Hepatic stellate cell (primary cell): Measurements from ENCODE around the gene SYT9.
A peak's percentile ranks its signal among the peaks of the same experiment; 100 is the strongest.

Experiments
- DNase-seq: peaks from one replicate; pipeline ENCODE4 v3.0.0; 2011; ENCODE audit warnings: low spot score

Gene SYT9

DNA sequence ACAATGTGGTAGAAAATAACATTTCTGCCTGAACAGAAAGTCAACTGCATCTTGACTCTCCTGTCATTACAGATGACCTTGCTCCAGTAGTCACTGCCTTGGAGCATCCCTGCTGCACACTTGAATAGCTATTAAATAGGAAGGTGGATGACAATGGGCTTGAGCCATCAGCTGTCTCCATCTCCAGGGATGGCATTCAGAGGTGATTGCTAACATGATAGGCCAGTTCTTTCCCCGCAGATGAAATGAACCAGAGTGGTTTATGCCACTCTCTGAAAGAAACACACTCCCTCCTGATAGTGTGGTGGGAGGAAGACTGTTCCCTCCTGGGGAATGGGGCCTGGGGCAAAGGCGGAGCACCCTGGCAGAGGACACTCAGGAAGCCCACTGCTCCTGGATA lies 176.5 kb downstream of the SYT9 start:
- no peak for DNase-seq

DNA sequence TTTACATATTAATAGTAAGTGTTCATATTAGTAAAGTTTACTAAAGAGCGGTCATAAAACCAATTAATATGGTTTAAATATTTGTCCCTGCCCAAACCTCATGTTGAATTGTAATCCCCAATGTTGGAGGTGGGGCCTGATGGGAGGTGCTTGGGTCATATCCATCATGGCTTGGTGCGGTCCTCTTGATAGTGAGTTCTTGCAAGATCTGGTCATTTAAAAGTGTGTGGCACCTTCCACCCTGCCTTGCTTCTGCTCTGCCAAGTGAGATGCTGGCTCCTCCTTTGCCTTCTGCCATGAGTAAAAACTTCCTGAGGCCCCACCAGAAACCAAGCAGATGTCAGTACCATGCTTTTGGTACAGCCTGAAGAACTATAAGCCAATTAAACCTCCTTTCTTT lies 178.8 kb downstream of the SYT9 start:
- no peak for DNase-seq

DNA sequence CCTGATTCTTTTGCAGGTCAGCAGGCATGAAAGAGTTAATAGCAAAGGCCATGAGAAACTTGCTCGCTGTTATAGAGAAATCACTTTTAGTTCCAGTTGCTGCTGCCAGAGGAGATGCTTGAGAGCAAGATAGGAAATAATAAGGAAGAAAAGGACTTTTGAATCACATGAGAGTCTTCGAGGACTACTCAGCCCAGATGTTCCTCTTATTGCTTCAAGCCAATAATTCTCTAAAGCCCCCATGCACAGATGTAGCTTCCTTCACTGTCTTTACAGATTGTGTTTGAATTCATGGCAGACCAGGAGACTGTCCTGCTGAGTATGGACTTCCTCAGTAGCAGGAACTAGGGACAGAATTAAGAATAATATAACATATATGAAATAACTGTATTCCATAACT lies 183.5 kb downstream of the SYT9 start:
- DNase-seq, result no peak

DNA sequence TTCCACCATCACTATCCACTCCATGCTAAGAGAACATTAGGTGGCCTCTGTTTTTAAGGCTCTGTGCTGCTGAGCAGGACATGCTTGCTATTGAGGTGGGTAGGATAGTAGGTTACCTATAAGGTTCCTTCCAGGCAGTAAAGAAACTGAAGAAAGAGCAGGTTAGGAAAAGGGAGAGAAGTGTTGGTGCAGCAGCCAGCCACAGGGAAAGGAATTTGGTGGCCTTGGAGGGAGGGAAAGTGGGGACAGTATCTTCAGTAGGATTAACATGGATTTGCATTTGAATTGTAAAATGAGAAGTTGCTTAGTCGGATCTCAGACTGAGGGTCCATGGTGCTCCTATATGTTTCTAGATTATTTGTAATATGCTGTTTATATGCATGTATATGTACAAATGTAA lies 184.4 kb downstream of the SYT9 start:
- DNase-seq, result no peak

DNA sequence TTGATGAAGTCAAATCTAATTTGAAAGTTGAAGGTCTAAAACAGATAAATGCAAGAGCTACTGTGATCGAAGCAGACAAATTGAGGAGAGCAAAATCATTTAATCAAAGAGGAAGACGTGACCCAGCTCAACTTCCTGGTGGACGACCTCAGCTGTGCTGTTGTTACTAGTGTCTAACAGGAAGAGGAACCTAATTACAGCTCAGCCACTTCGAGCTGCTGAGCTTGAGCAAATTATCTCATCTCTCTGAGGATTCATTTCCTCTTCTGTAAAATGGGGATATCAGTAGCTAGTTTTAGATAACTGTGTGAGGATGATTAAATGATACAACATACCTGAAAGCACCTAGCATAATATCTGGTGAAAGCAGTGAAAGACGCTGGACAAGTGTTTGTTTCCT lies 185.0 kb downstream of the SYT9 start:
- DNase-seq, result no peak

DNA sequence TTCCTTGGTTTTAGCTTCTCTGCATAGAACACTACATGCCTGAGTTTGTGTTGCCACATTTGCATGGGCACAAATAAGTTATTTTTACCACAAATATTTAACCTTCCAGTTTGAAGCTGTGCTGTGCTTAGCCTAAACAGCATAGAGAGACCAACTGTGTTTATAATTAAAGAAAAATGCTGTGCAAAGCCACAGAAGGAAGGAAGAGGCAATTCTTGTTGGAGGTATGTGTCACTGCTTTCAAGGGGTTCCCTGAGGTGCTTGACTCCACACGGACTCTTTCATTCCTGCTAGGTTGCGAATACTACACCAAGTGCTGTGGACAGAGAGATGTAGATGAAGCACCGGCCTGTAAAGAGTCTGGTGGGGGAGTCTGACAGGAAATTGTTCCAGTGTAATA lies 186.0 kb downstream of the SYT9 start:
- no peak for DNase-seq

DNA sequence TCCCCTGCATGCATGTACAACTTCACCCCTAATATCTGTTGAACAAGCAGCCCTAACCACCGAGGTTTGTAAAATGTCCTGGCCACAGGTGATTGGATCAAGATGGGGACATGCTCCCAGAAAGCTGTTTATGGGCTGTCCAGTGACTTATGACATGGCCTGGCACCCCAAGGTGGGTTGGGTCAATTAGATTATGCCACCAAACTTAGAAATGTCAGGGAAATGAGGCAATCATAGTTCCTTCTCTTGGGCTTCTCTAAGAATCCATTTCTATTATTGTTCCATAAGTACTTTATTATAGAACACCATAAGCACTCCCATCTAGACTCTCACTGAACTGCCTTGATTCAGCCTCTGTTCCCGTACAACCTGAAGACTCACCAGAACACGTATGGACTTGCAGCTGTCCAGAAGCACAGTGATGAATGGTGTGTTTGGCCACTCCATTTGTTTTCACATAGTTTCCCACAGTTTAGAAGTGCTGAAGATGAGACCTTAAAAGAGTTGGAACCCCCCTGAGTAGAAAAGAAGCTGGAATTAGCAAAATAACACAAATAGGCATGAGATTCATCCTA lies 188.1 kb downstream of the SYT9 start:
- DNase-seq, result no peak

DNA sequence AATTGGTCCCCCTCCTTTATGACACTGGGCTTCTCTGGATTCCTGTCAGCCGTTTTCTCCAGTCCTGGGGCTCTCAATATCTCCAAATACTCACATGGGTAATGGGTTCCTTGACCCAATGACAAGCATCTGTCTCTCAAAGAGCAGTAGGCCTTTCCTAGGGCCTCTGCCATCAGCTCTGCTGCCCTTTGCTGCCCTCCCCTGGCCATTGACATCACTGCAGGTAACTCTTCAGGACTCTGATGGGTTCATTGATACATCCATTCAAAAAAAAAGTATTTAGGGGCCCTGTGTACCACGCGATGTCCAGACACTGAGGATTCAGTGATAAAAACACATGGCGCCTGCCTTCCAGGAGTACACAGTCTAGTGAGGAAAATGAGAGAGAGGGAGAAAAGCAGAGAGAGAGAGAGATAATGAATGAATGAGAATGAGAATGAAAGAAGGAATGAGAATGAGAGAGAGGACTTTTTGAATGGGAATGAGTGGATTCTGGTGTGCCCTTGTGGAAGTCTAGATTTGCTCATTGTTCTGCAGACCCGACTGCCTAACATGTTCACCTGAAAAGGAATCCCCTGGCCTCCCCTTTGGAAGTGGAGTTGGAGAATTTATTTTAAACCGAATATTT lies 191.0 kb downstream of the SYT9 start:
- DNase-seq, result peak; percentile 58

DNA sequence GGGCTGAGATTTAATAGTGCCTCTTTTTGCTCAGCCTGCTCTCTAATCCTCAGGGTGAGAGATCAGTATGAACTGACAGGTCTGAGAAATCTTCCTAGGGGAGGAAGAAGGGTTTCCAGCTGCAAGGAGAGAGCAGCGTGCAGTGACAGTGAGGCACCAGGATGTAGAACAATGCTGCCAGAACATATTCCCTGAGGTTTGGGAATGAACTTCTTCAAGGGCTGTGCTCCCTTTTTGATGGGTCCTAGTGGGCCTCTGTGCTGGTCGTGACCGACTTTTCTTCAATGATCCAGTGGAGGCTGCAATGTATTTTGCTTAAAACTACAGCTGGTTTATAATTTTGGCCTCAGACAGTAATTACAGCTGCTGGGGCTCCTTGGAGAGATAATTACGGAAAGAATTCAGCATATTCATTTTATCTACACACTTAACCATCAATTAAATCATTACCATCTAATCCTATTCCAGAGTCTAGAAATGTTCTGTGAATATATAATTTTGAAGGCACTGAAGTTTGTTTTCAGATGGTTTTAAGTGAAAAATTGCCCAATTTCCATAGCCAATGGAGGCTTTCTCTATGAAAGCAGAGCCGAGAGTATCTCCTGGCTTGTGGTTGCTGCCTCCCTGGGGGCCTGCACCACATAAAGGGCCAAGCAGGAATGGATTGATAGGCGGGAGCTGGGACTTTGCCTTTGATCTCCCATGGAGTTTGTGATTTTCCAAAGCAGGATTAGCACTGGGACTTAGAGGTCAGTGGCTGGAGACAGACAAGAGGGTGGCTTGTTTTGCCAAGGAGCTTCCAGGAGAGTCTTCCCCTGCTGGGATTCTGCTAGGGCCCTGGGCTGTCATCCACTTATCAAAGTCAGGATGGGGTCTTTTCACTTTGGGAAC lies 192.6 kb downstream of the SYT9 start:
- no peak for DNase-seq

DNA sequence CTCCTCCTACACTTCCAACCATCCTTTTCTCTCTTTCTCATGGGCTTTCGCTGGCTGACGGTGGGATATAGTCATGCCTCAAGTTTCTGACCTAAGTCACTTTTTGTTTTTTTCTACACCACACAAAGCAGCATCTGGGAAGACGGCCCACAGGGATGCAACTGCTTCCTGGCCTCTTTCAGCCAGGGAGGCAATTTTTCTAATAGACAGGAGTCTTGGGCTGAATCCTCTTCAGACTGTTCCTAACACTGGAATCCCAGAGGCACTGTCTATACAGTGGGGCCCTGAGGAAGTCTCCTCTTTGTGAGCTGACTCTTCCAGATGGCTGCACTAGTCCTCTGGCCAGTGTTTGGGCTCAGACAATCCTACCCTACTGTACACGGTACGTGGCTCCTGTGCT lies 193.9 kb downstream of the SYT9 start:
- no peak for DNase-seq

DNA sequence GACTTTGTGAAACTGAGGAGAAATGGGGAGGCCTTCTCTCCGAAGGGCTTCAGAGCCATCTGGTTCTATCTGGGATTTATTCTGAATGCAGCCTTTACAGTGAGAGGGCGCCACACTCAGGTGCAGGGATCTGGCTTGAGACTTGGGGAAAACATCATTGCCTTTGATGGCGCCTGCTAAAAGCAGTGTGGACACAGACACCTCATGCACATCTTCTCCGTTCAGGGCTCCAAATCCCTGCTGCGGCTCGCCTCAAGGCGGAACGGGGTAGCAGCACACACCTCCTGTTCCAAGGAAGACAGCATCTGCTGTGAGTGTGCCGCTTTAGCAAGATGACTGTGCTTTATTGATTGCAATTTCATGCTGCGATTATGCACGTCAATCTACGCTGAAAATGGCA lies 196.5 kb downstream of the SYT9 start:
- DNase-seq, result no peak

DNA sequence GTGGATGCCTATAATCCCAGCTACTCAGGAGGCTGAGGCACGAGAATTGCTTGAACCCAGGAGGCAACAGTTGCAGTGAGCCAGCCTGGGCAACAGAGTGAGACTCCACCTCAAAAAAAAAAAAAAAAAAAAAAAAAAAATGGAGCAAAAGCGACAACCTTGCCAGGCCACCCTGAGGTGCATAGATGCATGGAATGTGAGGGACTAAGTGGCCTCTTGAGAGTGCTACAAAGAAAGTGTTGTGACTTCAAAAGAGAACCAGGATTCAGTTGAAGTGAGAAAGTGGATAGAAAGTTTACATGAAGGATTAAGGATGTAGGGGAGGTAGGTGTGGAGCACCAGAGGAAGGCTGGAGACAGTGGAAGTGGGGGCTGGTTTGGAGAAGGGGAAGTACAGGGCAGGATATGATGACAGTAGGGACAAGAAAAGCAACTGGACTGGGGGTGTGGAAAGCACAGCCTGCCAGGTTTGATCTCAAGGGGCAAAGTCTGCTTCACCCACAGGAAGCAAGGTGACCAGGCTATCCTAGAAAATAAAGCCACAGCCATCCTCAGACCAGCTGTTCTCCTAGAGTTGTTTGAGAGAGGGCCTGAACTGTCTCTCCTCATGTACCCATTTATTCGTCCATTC lies 197.6 kb downstream of the SYT9 start:
- DNase-seq, result no peak

DNA sequence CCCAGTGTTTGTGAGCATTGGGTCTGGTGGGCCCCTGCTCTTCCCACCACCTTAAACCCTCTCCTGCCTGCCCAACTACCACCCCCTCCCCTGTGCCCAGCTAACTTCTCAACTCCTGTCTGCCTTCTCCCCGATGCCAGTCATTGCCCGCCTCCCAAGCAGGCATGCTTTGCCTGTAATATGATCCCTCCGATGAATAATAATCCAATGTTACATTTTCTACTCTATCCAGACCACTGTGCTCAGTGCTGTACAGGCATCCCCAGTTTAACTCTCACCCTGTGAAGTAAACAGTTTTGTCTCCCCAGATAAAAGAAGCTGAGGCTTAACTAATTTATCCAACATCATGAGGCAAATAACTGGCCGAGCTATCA lies 198.1 kb downstream of the SYT9 start:
- no peak for DNase-seq

DNA sequence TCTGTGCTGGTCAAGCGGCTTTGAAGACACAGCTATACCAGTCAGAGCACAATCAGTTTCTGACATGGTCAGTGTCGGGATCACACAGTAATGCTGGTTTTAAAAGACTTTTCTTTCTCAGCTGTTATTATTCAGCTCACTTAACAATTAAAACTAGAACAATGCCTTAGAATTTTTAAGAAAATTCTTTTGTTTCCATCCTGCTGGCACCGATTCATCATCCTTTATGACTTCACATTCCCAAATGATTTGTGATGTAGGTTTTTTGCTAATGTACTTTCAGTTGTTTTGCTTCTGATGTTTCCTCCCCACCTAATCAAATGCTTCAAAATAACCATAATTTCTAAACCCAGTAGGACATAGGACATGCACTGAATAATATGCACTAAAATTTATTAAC lies 199.1 kb downstream of the SYT9 start:
- no peak for DNase-seq

DNA sequence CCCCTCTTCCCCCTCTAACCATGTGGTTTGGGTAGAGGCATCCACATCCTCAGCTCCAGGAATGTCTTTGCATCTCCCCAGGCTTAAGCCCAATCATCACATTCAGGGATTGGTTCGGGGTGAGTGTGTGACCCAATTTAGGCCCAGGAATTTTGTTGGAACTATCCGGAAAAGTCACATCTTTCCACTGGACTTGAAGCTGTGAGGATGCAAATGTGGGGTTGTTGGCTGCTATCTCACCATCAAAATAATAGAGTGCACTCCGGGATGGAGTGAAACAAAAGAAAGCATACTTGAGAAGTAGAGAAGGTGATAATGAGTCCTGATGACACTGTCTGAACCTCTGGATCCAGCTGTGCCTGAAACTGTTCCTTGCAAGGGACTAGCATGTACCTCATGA lies 199.8 kb downstream of the SYT9 start:
- DNase-seq, result no peak

DNA sequence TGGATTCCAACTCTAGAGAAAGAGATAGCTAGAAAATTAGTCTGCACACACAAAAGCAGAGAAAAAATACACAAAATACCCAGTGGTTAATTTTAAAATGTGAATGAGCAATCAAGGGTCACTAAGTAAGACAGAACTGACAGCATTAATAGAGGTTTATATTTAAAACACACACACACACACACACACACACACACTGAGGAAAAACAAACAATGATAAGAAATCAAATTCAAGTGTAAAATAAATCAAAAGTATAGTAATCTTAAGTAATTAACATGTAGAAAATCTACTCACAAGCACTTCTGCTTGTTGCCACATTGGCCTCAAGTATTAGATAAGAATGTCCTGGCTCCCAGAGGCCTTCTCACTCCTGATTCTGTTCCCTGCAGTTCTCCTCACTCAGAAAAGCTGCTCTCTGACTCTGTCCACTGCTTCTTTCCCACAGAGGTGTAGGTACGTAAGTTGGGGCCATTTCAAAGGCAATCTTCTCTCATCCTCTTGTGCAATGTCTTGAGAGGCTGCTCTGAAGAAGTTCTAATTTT lies 200.3 kb downstream of the SYT9 start:
- no peak for DNase-seq

DNA sequence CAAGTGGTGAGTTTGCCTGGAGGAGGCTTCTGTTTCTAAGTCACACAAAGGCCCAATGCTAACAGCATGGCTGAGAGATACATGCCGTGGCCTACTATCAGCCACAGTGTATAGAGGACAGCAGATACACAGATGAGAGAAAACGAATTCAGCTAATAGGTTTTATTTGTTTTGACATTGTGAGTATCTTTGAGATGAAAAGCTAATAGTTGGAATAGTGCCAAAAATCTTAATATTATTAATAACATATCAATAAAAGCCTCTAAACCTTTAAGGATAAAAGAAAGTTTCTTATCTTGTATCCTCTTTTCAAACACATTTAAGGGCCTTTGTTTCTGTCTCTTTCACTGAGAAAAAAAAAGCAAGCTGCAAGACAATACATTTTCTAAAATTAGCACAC lies 203.2 kb downstream of the SYT9 start:
- no peak for DNase-seq

DNA sequence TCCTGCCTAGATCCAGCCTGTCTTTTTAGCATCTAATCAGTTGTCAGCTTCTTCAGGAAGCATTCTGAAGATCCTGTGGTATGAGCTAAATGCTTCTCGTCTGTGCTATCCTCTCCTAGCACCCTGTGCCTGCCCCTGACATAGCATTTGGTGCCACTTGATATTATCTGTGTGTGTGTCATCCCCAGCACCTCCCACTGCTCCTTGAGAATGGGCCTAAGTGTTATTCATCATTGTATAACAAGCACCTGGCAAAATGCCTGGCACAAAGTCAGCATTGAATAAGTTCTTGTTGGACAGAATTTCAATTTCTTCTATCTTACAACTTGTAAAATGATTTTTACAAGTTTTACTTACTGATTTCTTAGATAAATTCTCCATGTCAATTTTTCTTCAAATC lies 205.5 kb downstream of the SYT9 start:
- DNase-seq, result no peak

DNA sequence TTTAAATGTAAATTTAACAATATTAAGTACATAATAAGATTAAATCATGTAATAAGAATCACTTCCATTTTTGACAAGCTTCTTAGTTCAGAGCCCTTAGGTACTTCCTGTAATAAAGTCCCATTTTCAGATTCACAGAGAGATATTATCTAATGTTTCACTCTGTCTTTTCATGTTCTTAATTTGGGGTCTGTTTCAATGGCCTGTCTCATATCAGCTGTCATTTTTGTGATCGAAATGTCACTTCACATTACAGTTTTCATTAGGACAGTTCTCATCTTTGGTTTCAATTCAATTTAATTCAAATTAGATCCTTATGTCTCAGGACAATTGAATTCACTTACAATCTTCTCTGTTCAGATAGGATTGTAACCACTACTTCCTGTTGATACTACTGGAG lies 211.0 kb downstream of the SYT9 start:
- no peak for DNase-seq

DNA sequence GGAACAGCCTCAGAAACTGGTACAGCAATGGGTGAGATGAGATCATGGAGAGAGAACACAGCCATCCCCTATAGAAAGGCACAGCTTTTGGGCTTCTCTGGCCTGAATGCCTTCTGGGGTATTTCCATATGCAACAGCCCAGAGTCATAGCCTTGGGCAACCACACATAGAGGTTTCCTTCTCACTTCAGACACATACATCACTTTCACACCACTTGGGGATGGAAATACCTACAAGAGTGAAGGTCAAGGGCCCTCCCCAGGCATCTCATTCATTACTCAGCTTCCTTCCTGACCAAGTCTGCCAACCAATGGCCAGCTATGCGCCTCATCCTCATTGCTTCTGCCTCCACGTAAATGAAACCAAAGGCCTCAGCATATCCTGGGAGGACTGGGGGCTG lies 215.9 kb downstream of the SYT9 start:
- DNase-seq, result no peak

DNA sequence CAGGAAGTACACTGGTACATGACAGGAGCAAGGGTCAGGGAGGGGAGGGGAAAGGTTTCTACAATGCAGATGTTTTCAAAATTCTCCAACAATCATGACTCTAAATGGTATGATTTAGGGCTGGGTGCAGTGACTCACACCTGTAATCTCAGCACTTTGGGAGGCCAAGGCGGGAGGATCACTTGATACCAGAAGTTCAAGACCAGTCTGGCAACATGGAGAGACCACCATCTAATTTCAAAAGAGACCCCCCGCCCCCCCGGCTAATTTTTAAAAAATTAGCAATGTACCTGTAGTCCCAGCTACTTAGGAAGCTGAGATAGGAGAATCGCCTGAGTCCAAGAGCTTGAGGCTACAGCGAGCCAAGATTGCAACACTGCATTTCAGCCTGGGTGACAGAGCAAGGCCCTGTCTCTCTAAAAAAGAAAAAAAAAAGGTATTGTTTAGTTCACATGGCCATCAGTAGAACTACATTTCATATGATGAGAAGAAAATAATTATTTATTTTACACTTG lies 217.7 kb downstream of the SYT9 start:
- no peak for DNase-seq

DNA sequence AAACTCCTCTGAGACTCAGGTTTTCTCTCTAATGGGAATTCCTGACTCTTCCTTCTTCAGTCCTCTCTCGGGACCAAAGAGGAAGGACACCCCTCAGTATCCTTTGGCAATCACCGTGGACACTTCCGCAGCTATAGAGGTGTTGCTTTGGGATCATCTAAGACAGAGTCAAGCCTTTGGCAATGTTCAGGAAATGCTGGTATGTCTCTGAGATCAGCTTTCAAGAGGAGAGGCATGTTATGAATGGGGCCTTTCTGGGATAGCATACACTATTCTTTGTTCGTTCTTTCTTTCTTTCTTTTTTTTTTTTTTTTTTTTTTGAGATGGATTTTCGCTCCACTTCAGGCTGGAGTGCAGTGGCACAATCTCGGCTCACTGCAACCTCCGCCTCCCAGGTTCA lies 219.4 kb downstream of the SYT9 start:
- no peak for DNase-seq

DNA sequence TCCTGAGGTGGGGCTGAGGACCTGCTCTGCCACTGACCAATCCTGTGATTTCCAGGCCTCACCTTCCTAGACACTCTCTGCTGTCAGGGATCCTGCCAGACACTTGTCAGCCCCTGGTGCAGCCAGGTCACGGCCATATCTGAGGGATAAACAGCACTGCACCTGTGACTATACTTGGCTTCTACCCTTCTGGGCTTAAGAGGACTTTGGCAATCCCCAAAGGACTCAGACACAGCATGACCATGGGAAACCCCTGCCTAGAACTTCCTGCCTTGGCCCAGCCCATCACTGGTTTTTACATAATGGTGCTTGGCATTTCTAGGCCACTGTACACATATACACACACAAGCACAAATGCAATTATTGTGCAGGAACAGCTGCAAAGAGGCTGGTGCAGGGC lies 222.0 kb downstream of the SYT9 start:
- DNase-seq, result no peak
